ENCODE results near the gene QARS1. TPM values are rescaled to one million over a fixed set of nuclear protein-coding genes. Genes with fewer than 3 reads are reported as not detected.
A peak's percentile ranks its signal among the peaks of the same experiment; 100 is the strongest.

Gene QARS1
- total and polyA plus RNA-seq, 2 donors from 2014 or later = 209 to 231 TPM

DNA sequence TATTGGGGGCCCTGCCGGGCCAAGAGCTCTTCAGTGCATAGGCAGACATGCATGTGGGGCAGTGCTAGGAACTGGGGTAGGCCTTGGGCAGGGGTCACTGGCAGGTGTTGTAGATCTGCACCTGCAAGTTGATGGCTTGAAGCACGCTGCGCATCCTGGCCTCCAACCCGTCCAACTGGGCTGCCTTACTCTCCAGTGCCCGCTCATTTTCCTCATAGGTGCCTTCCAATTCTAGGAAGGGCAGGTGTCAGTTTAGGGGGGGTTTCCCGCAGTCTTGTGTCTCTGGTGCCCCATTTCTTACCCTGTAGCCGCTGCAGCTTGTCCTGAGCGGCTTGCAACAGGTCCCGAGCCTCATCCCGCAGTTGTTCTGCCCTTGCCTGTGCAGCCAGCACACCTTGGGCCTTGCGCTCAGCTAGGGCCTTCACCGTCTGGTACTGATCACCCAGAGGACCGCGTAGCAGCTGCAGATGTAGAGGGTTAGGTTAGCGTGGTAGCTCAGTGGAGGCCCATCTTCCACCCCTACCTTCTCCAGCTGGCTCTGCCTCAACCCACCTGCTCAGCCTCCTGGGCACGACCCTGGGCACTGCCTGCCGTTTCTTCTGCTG lies 16.7 kb upstream of the QARS1 start:
- Histone ChIP-seq H3K4me1 (ENCODE audit: control insufficient read depth in 2 of 3, insufficient read depth in 2 of 3, low read depth in 1 of 3, low read length in 3 of 3) (peaks cover 3 to 15% (median 10%) of the 10 kb centered on the region in 3 donors), H3K9ac (ENCODE audit: low read length in 3 of 3) (peak overlapping the region in 1 of 3 donors; percentile 46), H3K27ac (ENCODE audit: low read depth in 2 of 2, low read length in 2 of 2) (peak overlapping the region; percentile 86 to 95), H3K4me3 (ENCODE audit: low read length in 3 of 3) (peak overlapping the region in 1 of 3 donors; percentile 80), H3K36me3 (ENCODE audit: control insufficient read depth in 2 of 3, insufficient read depth in 3 of 3, low read length in 3 of 3) (peaks cover 12 to 76% (median 50%) of the 10 kb centered on the region in 3 donors), H3K9me3 (ENCODE audit: control insufficient read depth in 2 of 3, insufficient read depth in 1 of 3, low read length in 3 of 3) (no peaks in the 10 kb centered on the region), H3K27me3 (ENCODE audit: control insufficient read depth, insufficient read depth, low read length) (no peaks in the 10 kb centered on the region)
- intact Hi-C loops (cut with DNase I) = no loop called here
- DNase-seq (no peak), FAIRE-seq (no peak)
- TF ChIP-seq, protein P1, sequence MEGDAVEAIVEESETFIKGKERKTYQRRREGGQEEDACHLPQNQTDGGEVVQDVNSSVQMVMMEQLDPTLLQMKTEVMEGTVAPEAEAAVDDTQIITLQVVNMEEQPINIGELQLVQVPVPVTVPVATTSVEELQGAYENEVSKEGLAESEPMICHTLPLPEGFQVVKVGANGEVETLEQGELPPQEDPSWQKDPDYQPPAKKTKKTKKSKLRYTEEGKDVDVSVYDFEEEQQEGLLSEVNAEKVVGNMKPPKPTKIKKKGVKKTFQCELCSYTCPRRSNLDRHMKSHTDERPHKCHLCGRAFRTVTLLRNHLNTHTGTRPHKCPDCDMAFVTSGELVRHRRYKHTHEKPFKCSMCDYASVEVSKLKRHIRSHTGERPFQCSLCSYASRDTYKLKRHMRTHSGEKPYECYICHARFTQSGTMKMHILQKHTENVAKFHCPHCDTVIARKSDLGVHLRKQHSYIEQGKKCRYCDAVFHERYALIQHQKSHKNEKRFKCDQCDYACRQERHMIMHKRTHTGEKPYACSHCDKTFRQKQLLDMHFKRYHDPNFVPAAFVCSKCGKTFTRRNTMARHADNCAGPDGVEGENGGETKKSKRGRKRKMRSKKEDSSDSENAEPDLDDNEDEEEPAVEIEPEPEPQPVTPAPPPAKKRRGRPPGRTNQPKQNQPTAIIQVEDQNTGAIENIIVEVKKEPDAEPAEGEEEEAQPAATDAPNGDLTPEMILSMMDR (IDR thresholded peaks at IDR 0.05; ENCODE audit: borderline replicate concordance, extremely low read depth, insufficient read depth) = no peak

DNA sequence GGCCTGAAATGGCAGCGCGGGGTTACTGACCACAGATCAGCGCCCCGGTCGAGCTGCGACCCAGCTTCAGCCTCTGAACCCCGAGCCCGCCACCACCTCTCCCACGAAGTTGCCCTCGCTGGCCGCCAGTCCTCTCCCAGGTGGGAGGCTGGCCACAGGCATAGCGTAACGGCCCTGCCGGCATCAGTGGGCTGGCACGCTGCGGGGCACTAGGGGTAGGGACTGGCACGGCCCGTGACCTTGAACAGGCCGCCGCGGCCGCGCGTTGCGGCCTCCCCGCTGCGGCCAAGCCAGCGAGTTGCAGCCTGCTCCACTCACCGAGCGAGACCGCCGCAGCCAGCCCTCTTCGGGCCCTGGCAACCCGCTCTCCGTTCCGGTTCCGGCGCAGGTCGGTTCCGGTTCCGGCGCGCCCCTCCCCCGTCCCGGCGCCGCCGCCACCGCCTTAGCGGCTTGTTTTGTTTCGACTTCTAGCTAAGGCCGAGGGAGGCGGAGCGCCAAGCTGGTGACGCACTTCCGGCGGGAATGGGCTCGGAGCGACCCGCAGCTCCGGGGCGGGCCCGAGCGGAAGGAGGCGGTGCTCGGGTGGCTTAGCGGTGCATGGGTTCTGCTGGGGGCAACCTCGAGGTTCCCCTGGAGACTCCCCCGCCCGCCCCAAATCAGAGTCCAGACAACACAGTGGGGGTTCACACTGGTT lies 16.0 kb upstream of the QARS1 start, which contains the start of gene USP19:
Gene USP19 (minus strand): TSS at position 386 of the 694 bp plus-strand sequence. CDS start 1,678 bp downstream, outside the sequence.
- peak; percentile 94 to 98 (median 97) for DNase-seq
- H3K9me3 ChIP-seq (ENCODE audit: control insufficient read depth in 2 of 3, insufficient read depth in 1 of 3, low read length in 3 of 3) = no peaks in the 10 kb centered on the region
- H3K27ac ChIP-seq (ENCODE audit: low read depth in 2 of 2, low read length in 2 of 2) = peak within 1 kb of the TSS; percentile 86 to 95
- intact Hi-C loops (cut with DNase I) = no loop called here
- H3K27me3 ChIP-seq (ENCODE audit: control insufficient read depth, insufficient read depth, low read length) = no peaks in the 10 kb centered on the region
- TF ChIP-seq, protein P1 (IDR thresholded peaks at IDR 0.05; ENCODE audit: borderline replicate concordance, extremely low read depth, insufficient read depth) = no peak
- peak within 1 kb of the TSS; percentile 89 to 91 (median 90) for H3K9ac ChIP-seq (ENCODE audit: low read length in 3 of 3)
- peaks cover 12 to 76% (median 48%) of the 10 kb centered on the region in 3 donors for H3K36me3 ChIP-seq (ENCODE audit: control insufficient read depth in 2 of 3, insufficient read depth in 3 of 3, low read length in 3 of 3)
- no peak for FAIRE-seq
- peaks cover 3 to 15% (median 10%) of the 10 kb centered on the region in 3 donors for H3K4me1 ChIP-seq (ENCODE audit: control insufficient read depth in 2 of 3, insufficient read depth in 2 of 3, low read depth in 1 of 3, low read length in 3 of 3)
- peak within 1 kb of the TSS; percentile 80 to 92 (median 91) for H3K4me3 ChIP-seq (ENCODE audit: low read length in 3 of 3)

DNA sequence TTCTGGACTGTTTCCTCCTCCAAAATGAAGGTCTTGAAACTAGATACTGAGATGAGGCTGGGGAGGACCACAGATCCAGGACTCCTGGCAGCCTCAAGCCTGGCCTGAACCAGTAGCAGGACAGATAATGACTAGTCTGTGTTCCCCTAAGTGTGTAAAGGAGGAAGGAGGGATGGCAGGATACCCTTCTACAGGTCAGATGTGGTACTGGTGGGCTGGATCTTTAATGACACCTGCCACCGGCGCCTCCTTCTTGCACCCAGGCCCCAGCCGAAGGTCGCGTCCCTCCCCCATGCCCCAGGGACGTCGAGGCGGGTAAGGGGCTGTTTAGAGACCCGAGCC lies 15.5 kb upstream of the QARS1 start:
- FAIRE-seq (no peak), DNase-seq (no peak)
- Histone ChIP-seq H3K27ac (ENCODE audit: low read depth in 2 of 2, low read length in 2 of 2) (peak overlapping the region; percentile 86 to 95), H3K36me3 (ENCODE audit: control insufficient read depth in 2 of 3, insufficient read depth in 3 of 3, low read length in 3 of 3) (peaks cover 18 to 76% (median 51%) of the 10 kb centered on the region in 3 donors), H3K9ac (ENCODE audit: low read length in 3 of 3) (peak overlapping the region; percentile 89 to 91 (median 90)), H3K27me3 (ENCODE audit: control insufficient read depth, insufficient read depth, low read length) (no peaks in the 10 kb centered on the region), H3K9me3 (ENCODE audit: control insufficient read depth in 2 of 3, insufficient read depth in 1 of 3, low read length in 3 of 3) (no peaks in the 10 kb centered on the region), H3K4me1 (ENCODE audit: control insufficient read depth in 2 of 3, insufficient read depth in 2 of 3, low read depth in 1 of 3, low read length in 3 of 3) (peaks cover 3 to 15% (median 10%) of the 10 kb centered on the region in 3 donors), H3K4me3 (ENCODE audit: low read length in 3 of 3) (peak overlapping the region; percentile 80 to 92 (median 91))
- TF ChIP-seq, protein P1 (IDR thresholded peaks at IDR 0.05; ENCODE audit: borderline replicate concordance, extremely low read depth, insufficient read depth) = no peak
- intact Hi-C loops (cut with DNase I) = no loop called here

Measured in kidney (tissue), 14 donors.